A172 (cell line): ENCODE results near the gene PLCB1. TPM values are rescaled to one million over a fixed set of nuclear protein-coding genes. Genes with fewer than 3 reads are reported as not detected.

Experiments
- DNase-seq: peaks from one replicate; pipeline ENCODE4 v3.0.0-alpha.2; 2015; ENCODE audit warnings: low spot score
- total RNA-seq: library from RNA; depleted of rRNA; stranded (reverse); fragments of >200 nt; shearing (Covaris generic); gene quantifications from 2 replicates; pipeline ENCODE4 v1.2.3, GENCODE V29; 2014

Gene PLCB1
- total RNA-seq, 1 experiment from 2014 or later, result 0.43 TPM

DNA sequence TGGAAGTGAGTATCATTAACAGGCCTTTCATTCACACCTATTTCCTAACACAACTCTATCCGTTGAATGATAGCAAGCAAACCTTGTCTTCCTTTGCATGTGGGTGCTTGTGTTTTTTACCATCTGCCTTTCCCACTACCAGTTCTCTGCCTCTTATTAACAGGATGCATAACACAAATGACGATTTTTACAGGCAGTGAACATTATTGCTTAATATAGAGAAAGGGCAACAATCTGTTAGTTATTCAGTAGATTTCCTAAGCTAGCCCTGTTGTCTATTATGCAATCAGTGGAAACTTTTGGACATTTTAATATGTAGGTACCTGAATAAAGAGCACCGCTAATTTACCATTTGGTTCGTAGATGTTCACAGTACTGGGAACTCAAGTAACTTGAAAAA lies 588.0 kb downstream of the PLCB1 start:
- no peak for DNase-seq

DNA sequence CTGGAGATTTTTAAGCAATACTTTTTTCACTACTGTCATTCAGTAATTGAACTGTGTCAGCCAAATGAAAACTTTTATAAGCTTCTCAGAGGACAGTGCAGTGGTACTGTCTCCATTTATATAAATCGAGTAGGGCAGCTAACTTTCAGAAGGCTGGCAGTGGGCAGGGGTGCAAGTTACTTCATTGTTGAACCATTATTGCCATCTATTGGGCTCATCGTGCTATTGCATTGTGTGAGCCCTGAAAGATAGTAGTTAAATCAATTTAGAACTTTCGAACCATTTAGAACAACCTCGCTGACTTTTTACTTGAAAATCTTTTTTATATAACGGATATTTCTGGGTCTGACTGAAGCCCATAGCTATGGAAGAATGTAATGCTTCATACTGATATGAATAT lies 589.0 kb downstream of the PLCB1 start:
- peak; percentile 54 for DNase-seq

DNA sequence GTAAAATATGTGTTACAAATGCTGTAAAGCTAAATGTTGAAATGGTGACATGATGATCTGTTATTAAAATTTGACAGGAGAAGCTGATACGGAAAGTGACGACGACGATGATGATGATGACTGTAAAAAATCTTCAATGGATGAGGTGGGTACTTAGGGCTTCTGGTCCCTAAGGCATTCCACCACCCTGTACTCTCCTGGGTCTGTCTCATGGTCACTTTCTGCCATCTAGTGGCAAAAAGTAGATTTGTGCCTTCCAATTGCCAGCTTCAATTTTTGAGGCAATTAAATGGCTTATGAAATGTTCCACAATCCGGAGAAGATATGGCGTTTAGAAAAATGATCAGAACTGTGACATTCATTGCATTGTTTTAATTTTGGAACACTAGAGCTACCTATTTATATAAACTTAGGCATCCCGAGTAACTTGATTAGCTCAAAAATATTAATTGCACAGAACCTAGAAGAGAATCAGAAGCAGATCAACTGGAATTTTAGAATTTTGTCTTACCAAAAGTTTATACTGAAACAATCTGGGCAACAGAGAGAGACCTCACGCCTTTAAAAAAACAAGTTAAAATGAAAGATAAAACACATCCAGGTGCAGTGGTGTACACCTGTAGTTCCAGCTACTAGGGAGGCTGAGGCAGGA lies 590.3 kb downstream of the PLCB1 start:
- DNase-seq, result peak; percentile 67

DNA sequence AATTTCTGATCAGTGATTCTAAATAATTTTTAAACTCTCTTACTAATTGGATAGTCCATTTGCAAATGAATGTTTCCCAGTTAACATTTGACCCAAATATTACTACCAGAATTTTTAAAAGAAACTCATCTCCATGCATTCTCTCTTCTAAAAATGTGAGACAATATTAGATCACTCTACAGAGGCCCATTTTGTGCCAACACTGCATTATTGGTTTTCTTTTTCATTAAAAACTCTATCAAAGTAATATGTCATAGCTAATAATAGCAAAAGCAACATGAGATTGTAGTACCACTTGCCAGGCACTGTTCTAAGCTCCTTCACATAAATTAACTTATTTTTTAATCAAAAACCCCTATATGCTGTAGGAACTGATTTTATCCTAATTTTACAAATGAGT lies 591.2 kb downstream of the PLCB1 start:
- DNase-seq, result no peak

DNA sequence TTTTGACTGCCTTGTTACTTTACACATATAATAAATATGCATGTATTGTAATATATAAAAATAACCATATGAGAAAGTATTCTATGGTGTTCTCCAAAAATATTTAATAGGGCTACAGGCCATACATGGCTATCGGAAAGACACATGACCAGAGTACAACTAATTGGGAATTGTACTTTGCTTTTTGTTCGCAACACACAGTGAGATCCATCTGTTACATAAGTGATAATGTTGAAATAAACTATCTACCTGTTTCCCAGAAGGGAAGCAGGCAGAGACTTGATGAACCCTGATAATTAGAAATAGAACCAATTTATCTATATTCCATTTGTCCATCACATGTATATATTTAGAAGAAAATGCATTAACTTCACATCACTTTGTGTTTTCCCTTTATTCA lies 592.8 kb downstream of the PLCB1 start:
- DNase-seq, result no peak

DNA sequence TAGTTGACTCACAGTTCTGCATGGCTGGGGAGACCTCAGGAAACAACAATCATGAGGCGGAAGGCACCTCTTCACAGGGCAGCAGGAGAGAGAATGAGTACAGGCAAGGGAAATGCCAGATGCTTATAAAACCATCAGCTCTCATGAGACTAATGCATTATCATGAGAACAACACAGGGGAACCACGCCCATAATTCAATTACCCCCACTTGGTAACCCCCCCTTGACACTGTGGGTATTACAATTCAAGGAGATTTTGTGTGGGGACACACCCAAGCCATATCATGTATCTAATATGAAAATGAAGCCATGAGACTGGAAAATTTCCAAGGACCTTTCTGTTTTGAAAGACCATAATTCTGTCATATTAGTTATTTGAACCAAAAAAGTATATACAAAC lies 594.4 kb downstream of the PLCB1 start:
- DNase-seq, result no peak

DNA sequence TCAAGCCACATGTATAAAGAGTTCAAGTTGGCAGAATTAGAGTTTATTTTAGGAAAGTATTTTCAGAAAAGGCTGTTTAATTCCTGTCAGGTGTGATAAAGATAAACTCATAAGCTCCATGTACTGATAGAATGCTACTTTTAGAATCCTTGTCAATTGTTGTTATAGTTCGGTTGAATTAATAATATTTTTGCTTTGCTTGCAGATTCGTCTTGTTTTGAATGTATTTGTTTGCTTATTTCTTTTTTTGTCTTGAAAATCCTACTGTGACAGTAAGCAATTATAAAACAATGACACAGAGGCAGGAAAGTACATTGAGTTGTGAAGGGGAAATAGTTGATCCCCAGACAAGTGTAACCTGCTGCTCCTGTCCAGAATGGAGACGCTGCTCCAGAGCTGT lies 602.9 kb downstream of the PLCB1 start:
- no peak for DNase-seq

DNA sequence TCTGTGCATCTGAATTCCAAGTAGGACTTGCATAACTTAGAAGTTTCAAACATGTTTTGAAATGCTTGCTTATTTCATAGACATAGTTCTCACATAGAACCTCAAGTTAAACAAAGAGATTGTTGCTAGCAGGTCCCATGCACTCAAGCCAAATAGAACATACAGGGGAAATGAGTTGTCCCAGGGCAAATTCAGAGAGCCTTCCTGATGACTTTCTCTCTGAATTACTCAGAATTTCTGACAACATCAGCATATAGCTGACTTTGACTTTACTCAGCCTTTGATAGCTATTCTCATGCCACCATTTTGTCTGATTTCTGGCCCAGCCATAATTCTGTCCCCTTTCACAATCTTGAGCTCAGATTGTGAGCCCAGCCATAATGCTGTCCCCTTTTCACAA lies 603.6 kb downstream of the PLCB1 start:
- no peak for DNase-seq

DNA sequence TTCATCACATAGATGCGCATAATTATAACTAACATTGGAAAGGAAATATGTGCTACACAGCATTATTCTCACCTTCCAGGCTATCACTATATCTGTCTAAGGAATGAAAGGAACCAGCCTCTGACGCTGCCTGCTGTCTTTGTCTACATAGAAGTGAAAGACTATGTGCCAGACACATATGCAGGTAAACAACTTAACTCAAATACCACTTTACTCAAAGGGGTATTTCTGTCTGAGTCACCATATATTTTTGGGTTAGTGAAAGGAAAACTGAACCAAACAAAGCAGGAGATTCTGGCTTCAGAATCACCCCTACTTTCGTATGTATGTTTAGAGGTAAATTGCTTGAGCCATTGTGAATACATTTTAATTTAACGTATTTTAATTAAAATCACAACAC lies 608.2 kb downstream of the PLCB1 start:
- no peak for DNase-seq

DNA sequence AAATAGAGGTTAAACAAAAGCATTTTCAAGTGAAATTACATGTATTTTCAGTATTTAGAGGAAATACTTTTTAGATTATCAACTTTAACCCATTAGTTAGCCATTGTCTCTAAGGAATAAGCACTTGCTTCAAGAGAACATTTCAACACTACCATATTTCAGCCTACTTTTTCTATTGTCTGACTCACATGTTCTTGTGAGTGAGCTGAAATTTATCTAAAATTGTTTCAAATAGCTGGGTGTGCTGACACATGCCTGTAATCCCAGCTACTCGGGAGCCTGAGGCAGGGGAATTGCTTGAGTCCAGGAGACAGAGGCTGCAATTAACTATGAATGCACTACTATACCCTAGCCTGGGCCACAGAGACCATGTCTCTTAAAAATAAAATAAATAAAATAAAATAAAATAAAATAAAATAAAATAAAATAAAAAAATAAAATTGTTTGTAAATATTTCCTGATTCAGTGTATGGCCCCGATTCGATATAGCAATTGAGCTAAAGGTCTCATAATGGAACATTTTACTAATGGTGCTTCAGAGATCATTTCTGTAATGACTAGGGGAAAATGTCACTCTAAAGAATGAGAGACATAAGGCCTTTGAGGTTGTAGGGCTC lies 612.3 kb downstream of the PLCB1 start:
- DNase-seq, result no peak

DNA sequence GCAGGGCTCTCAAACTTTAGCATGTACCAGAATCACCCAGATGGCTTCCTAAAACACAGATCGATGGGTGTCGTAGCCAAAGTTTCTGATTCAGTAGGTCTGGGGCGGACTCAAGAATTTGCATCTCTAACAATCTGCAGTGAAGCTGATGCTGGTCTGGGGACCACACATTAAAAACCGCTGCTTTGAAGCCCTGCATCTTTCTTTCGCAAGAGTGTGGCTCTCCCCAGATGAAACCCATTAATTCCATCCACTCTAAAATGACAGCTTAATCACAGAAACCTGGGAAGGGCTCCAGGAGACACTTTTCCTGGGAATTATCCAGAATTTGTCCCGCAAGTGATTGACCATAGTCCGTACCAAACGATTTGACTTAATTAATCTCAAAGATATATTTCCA lies 617.0 kb downstream of the PLCB1 start:
- DNase-seq, result no peak

DNA sequence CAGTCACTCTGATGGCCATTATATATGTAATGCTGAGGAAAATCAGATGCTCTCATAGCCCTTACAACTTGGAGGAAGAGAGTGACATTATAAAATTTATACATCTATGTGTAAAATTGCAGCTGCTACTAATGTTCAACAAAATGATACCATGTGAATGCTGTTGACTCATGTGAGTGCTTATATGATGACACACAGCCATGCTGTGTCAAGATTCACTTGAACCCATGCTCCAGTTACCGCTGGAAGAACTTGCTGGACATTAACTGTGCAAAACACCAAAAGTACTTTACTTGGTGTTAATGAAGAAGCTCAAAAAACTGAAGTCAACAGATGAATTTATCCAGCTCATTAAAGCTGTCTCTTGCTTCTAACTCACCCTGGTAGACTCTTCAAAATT lies 617.9 kb downstream of the PLCB1 start:
- no peak for DNase-seq

DNA sequence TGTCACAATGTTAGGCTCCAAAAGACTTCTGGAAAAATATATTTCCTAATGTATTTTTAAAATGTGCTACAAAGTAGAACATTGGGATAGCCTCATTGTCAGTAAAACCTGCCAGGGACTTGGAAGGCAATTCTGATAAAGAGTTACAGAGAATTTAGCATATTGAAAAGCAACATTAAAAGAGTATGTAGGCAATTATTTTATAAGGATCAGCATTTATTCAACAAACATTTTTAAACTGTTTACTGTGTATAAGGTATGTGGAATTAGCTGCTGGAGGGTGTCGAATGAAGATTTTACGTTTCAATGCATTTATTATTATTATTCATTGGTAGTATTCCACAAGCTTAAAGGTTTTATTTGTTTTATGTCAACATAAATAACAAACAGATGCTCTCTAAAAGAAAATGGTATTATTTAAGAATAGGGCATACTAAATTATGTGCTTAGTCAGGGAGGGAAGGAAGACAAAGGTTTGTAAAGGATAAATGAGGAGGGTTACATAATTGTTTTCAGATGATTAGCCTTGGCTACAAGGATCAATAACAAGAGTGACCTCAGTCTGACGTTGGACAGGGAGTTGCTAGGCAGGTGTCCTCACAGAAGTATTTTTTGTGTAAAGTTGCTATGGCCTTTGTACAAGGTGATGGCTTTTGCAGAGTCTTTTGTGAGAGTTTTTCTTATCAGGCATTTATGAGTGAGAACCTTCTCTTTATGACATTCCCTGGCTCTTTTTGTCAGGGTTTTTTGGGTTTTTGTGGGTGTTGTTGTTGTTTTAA lies 623.5 kb downstream of the PLCB1 start:
- DNase-seq, result no peak

DNA sequence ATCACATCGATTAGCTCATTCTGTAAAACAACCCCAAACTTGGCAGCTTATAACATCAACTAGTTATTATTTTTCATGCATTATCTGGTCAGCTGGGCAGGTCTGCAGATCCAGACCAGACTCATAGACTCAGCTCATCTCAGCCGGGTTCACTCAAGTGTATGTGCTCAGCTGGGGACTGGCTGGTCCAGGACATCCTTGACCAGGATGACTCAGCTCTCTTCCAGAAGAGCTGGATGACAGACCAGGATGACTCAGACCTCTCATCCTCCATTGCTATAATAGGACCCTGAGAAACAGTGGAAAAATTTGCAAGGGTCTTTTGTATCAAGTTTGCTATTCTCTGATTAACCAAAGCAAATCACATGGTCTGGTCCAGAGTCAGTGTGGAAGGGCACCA lies 624.3 kb downstream of the PLCB1 start:
- peak; percentile 95 for DNase-seq

DNA sequence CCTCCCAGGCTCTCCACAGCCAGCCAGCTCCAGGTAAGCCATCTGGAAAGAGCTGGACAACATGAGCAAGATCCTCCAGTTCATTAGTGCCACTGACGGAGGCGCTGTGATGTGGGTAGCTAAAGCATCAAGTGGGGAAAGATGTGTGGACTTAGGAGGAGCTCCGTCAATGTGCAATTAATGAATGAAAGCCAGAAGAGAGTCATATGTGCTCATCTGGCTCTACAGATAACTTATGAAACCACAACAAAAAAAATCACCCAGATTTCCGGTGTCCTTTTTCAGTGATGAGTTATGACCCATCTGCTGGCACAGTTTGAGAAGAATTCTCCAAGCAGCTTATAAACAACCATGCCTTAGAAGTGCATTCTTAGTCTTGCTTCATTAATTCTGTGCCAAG lies 625.1 kb downstream of the PLCB1 start:
- peak; percentile 86 for DNase-seq

DNA sequence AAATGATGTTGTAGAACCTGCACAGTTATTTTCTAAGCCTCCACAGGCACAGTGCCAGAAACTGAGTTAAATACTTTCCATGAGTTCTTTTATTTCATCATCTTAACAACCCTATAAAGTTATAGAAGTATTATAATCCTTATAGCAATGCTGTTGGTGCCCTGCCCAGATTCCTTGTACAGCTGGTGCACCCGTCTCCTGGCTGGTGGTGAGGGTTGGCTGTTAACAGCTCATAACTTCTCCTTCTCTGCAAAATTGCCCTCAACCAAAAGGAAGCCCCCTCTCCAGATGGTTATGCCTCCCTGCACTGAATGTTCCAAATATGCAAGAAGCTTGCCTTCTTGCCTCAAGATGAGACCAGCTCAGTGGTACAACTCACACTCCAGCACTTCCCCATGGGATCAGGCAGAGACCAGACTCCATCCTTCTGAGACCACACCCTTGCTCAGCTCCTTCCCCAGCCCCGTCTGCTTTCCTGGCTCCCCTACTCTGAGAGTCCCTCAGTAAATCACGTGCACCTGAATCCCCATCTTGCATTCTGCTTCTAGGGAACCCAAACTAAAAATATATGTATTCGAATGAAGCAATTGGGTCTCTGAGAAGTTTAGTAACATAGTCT lies 632.4 kb downstream of the PLCB1 start:
- peak; percentile 13 for DNase-seq

DNA sequence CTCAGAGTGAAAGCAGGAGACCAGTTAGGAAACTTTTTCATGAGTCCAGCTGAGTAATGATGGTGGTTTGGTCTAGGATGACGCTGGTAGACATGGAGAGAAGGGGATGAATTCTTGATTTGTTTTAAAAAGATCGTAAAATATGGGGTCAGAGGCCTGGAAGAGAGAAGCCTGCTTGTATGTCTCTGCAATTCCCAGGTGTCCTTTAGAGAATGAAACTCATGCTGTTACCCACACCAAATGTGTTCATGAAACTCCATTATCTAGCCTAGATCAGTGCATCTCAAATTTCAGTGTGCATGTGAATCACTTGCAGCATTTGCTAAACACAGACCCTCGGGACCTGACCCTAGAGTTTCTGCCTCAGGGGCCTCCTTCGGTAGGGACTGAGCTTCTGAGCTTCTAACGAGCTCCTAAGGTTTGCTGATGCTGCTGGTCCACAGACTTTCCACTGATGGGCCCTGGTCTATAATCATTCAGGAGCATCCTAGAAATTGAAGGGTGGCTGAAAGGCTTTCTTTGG lies 634.9 kb downstream of the PLCB1 start:
- no peak for DNase-seq

DNA sequence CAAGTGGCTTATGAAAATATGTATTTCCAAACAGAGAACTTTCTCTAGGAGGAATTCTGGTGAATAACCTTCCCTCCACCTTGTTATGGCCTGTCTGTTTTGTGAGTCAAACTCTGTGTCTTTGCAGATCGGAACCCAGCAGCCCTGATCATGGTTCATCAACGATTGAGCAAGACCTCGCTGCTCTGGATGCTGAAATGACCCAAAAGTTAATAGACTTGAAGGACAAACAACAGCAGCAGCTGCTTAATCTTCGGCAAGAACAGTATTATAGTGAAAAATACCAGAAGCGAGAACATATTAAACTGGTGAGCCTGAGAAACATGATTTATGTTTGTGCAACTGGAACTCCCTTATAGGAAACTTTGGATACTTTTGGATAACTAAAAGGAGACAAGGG lies 642.3 kb downstream of the PLCB1 start:
- no peak for DNase-seq

DNA sequence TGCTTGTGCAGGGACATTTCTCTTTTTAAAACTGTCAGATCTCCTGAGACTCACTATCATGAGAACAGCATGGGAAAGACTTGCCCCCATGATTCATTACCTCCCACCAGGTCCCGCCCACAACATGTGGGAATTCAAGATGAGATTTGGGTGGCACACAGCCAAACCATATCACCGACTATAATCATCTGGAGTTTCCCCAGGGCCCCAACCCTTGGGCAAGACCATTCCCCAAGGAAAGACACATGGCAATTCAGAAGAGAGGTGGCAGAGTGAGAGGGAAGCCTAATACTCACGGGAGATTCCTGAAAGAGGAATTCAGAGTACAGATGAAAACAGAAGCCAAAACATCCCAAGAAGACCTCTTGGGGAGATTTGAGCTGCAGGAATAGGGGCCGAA lies 645.8 kb downstream of the PLCB1 start:
- DNase-seq, result no peak

DNA sequence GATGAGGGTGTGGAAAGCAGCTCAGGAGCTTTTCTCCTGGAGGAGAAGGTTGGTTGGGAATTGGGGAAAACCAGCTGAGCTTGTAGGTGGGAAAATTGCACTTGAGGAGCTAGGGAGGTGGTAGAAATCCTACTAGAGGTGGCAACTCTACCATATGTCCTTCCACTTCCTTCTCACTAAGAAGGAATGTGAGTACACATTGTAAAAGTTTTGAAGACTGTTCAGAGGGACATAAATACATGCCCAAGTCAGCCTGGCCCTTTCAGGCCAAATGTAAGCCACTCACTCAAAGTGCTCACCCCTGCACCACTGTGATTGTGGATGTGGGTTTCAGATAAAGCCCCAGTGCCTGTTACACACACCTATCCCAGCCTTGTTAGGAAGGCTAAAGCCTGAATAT lies 646.3 kb downstream of the PLCB1 start:
- DNase-seq, result no peak

DNA sequence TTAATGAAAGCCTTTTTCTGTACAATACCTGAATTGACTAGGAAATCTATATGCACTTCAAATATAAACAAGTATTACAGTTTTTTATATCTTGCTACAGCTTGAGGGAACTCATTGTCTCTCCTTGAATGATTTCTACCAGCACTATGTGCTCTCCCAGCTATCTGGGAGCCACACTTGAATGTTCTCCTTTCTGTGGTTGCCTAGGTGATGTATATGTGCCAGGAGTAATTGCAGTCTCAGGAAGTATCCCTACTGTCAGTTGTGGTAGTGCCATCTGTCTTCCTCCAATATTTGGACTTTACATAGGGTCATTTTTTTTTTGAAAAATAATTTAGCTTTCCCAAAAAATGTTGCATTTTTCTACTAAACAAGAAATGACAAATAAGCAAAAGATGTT lies 648.8 kb downstream of the PLCB1 start:
- DNase-seq, result no peak

DNA sequence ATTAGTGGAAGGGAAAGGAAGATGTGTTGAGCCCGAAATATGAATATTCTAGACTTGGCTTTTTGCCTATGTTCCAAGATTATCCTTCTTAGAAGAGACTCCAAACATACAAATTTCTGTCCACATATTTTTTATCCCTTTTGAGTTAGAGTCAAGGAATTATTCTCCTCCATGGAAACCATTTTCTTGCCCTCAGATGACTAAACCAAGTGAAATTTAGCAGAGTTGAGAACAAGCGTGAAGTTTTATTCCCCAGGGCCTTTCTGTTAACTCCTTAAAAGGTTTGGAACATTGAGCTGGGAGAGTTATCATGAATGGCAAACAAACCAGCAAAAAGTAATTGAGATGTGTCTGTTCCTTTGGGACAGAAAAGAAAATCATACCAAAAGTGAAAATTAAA lies 650.7 kb downstream of the PLCB1 start:
- DNase-seq, result no peak

DNA sequence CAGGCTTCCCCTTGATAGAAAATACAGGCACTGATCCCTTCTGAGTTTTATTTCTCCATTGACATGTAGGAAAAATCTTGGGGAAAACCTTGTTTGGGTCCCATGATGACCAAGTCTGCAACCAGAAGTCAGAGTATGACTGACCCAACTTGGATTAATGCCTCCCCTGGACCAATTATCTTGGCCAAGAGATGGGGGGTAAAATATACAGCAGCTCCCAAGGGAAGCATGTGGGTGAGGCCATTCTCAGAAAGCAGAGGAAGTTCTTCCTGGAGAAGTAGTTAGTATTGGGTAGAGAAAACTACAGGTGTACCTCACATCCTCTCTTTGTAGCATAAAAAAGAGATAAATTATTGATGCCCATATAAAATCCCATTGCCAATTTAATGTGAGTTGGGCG lies 651.7 kb downstream of the PLCB1 start:
- no peak for DNase-seq
